Activated CD4-positive, alpha-beta memory T cell treated with anti-CD3 and anti-CD28 coated beads for 36 hours (primary cell): ENCODE measurements around the gene PLGRKT. TPM values are rescaled to one million over a fixed set of nuclear protein-coding genes. Genes with fewer than 3 reads are reported as not detected.
"Not testable (repeated sequence)": the region's sequence is repeated elsewhere in the genome, so short reads cannot be mapped to it uniquely, and the experiment has no call there.

ENCODE experiments used
- CTCF ChIA-PET: fragments of 350-600 bp; sonication (Branson Sonifier 250); formaldehyde crosslinking; loops from one replicate; lab custom pipeline; 2021; ENCODE audit warnings: antibody characterized with exemption, inconsistent platforms; lab: Charles Lee
- POLR2A ChIA-PET: fragments of 350-600 bp; sonication (Branson Sonifier 250); formaldehyde crosslinking; loops from one replicate; lab custom pipeline; 2021; ENCODE audit warnings: antibody characterized with exemption; lab: Charles Lee
- DNase-seq: peaks from one replicate; pipeline ENCODE4 v3.0.0-alpha.2; 2020
- H3K27ac Mint-ChIP-seq: one replicate; pipeline ENCODE4 v1.8.0; 2021; ENCODE audit warnings: mixed read lengths
- H3K27me3 Mint-ChIP-seq: one replicate; pipeline ENCODE4 v1.8.0; 2021; ENCODE audit warnings: mixed read lengths
- H3K36me3 Mint-ChIP-seq: one replicate; pipeline ENCODE4 v1.8.0; 2021; ENCODE audit warnings: mixed read lengths
- H3K4me1 Mint-ChIP-seq: one replicate; pipeline ENCODE4 v1.8.0; 2021; ENCODE audit warnings: low read depth, mixed read lengths
- H3K4me3 Mint-ChIP-seq: one replicate; pipeline ENCODE4 v1.8.0; 2021; ENCODE audit warnings: mild to moderate bottlenecking, mixed read lengths
- H3K9me3 Mint-ChIP-seq: one replicate; pipeline ENCODE4 v1.8.0; 2021; ENCODE audit warnings: mixed read lengths
- intact Hi-C: fragments of 100-400 bp; cut with micrococcal nuclease; formaldehyde crosslinking; loops from one replicate; pipeline ENCODE4 v1.15.1; 2023
- total RNA-seq, 2 experiments: library from RNA; stranded (reverse); gene quantifications; one replicate each; pipeline ENCODE4 v1.2.3, GENCODE V29; 2021

PLGRKT gene
- total RNA-seq, 2 experiments from 2014 or later = 52.9 to 59.4 TPM

DNA sequence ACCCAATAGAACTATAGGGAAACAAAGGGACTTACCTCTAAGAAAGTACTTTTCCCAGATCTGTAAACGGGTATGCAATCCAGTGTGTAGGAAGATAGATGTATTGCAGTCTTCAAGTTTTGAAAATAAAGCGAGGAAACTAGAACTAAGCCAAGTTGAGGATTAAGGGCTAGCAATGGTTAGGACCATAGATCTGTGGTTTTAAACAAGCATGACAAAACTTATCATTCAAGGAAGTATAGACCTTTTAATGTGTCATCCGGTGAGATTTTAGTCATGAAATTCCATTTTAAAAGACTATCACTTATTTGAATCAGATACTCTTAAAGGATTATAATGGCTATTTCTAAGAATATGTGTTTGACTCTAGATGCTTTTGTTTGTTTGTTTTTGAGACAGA, 33.1 kb upstream of the PLGRKT start:
- ChIA-PET POLR2A (no interaction called here), CTCF (interaction anchor here (1.2 kb wide), 1 partner anchor 119 kb away, joined by 4 read pairs; no protein-coding TSS in a partner anchor)
- Mint-ChIP-seq H3K4me1 (peaks cover 30% of the 10 kb centered on the region), H3K4me3 (no peak overlapping the region), H3K9me3 (peaks cover 8% of the 10 kb centered on the region), H3K27me3 (peaks cover 1% of the 10 kb centered on the region), H3K36me3 (peaks cover 47% of the 10 kb centered on the region), H3K27ac (peak overlapping the region; percentile 14)
- no peak for DNase-seq
- intact Hi-C loops = no loop called here

GRCh38 chr9:5470122-5470521, 32.4 kb upstream of the PLGRKT start:
- H3K4me3 Mint-ChIP-seq = no peak overlapping the region
- ChIA-PET CTCF (no interaction called here), POLR2A (no interaction called here)
- H3K36me3 Mint-ChIP-seq = peaks cover 49% of the 10 kb centered on the region
- H3K4me1 Mint-ChIP-seq = peaks cover 34% of the 10 kb centered on the region
- intact Hi-C loops = no loop called here
- no peak overlapping the region for H3K27ac Mint-ChIP-seq
- DNase-seq = no peak
- H3K27me3 Mint-ChIP-seq = peaks cover 1% of the 10 kb centered on the region
- H3K9me3 Mint-ChIP-seq = peaks cover 4% of the 10 kb centered on the region

DNA sequence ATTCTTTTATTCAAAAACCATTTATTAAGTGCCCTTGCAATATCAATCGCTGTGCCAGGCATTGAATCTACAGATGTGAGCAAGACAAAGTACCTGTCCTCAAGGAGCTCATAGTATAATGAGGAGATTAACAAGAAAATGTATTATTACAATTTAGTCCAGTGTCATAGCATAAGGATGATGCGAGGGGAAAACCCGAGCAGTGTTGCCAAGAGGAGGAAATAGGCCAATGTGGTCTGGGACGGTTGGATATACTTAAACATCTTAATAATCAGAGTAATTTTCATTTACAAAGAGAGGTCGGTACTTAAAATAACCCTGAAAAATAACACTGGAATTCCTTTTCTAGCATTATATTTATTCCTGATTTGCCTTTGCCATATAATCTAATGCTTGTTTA, 31.1 kb upstream of the PLGRKT start:
- no peak overlapping the region for H3K4me3 Mint-ChIP-seq
- peaks cover 32% of the 10 kb centered on the region for H3K4me1 Mint-ChIP-seq
- H3K9me3 Mint-ChIP-seq = no peaks in the 10 kb centered on the region
- intact Hi-C loops = loop anchor here (1.0 kb wide), 1 partner anchor 10 kb away; no protein-coding TSS in a partner anchor
- H3K36me3 Mint-ChIP-seq = peaks cover 54% of the 10 kb centered on the region
- CTCF ChIA-PET = no interaction called here
- POLR2A ChIA-PET = interaction anchor here (0.6 kb wide), 1 partner anchor 17 kb away, joined by 3 read pairs; no protein-coding TSS in a partner anchor
- H3K27me3 Mint-ChIP-seq = no peaks in the 10 kb centered on the region
- H3K27ac Mint-ChIP-seq = no peak overlapping the region
- no peak for DNase-seq

GRCh38 chr9:5466766-5467165, 29.0 kb upstream of the PLGRKT start:
- POLR2A ChIA-PET = no interaction called here
- H3K4me1 Mint-ChIP-seq = peaks cover 42% of the 10 kb centered on the region

DNA sequence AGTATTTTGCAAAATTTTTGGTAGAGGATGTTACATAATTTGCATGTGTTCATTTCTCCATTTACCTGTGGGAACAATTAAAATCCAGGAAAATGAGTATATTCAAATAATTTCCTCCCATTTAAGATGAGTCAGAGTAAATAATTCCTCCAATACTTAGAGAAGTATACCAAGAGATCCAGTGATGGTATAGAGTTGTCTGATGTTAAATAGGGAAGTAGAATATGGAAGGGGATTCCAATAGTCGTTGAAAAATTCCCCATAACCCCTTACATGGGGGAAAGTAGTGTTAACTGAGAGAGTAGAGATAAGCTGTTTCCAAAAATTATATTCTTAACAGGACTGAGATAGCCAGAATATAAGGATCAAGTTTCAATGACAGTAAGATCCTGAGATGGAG, 28.3 kb upstream of the PLGRKT start:
- H3K36me3 Mint-ChIP-seq = peaks cover 73% of the 10 kb centered on the region
- no peak overlapping the region for H3K4me3 Mint-ChIP-seq
- no peak for DNase-seq
- POLR2A ChIA-PET = no interaction called here
- H3K27ac Mint-ChIP-seq = no peak overlapping the region
- H3K9me3 Mint-ChIP-seq = no peaks in the 10 kb centered on the region
- intact Hi-C loops = no loop called here
- H3K27me3 Mint-ChIP-seq = no peaks in the 10 kb centered on the region
- CTCF ChIA-PET = interaction anchor here (1.0 to 1.6 kb wide), 2 partner anchors 134 to 142 kb away, joined by 3 read pairs; no protein-coding TSS in a partner anchor
- peaks cover 39% of the 10 kb centered on the region for H3K4me1 Mint-ChIP-seq

More at GRCh38 chr9:5466766-5467165, 29.0 kb upstream of the PLGRKT start:
- CTCF ChIA-PET = interaction anchor here (1.0 to 1.6 kb wide), 3 partner anchors 123 to 141 kb away, joined by 3 to 4 read pairs (median 3); no protein-coding TSS in a partner anchor
- DNase-seq = no peak
- Mint-ChIP-seq H3K4me3 (no peak overlapping the region), H3K9me3 (no peaks in the 10 kb centered on the region), H3K36me3 (peaks cover 69% of the 10 kb centered on the region), H3K27me3 (no peaks in the 10 kb centered on the region), H3K27ac (no peak overlapping the region)
- intact Hi-C loops = no loop called here

DNA sequence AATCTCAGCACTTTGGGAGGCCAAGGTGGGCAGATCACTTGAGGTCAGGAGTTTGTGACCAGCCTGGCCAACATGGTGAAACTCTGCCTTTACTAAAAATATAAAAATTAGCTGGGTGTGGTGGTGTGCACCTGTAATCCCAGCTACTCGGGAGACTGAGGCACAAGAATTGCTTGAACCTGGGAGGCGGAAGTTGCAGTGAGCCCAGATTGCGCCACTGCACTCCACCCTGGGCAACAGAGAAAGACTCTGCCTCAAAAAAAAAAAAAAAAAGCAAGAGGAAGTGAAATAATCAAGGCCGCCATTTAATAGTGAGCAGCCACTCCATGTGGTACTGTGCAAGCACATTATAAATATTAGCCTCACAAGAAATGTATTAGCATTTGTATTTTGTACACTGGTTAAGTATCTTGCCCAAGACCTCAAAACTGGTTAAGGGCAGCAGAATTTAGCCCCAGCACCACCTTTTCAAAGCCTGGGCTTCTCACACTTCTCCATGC, 27.2 kb upstream of the PLGRKT start:
- H3K9me3 Mint-ChIP-seq, H3K27me3 Mint-ChIP-seq, H3K4me3 Mint-ChIP-seq, CTCF ChIA-PET, intact Hi-C loops, H3K27ac Mint-ChIP-seq, DNase-seq: not testable (repeated sequence)
- POLR2A ChIA-PET = interaction anchor here (1.0 to 1.4 kb wide), 2 partner anchors 16 to 136 kb away, joined by 3 to 4 read pairs; no protein-coding TSS in a partner anchor
- Mint-ChIP-seq H3K4me1 (peaks cover 39% of the 10 kb centered on the region), H3K36me3 (peaks cover 79% of the 10 kb centered on the region)

DNA sequence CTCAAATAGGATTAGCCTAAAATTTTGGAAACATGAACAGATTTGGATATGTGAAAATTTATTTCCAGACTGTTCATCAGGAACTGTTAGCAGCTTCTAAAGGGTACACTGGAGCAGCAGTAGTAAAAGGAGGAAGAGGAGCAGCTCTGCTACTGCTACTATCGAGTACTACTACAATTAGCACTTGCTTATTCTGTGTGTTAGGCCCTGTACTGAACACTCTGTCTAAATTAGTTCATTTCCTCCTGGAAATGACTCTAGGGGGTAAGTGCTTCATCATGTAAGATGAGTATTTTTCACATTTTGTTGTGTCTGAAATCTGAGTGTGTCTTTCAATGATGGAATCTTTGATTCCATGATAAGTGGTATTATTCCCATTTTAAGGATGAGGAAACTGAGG, 22.4 kb upstream of the PLGRKT start:
- H3K27ac Mint-ChIP-seq = peak overlapping the region; percentile 87
- H3K4me1 Mint-ChIP-seq = peaks cover 67% of the 10 kb centered on the region
- peaks cover 81% of the 10 kb centered on the region for H3K36me3 Mint-ChIP-seq
- H3K4me3 Mint-ChIP-seq = peak overlapping the region; percentile 68
- H3K9me3 Mint-ChIP-seq = no peaks in the 10 kb centered on the region
- DNase-seq = no peak
- ChIA-PET CTCF (interaction anchor here (0.9 to 5.1 kb wide), 4 partner anchors 10 to 140 kb away, joined by 3 to 18 read pairs (median 12); partner anchors contain the start of gene CD274), POLR2A (interaction anchor here (1.0 to 2.6 kb wide), 6 partner anchors 22 to 123 kb away, joined by 3 to 9 read pairs (median 4); partner anchors contain the start of genes PDCD1LG2 and PLGRKT)
- no peaks in the 10 kb centered on the region for H3K27me3 Mint-ChIP-seq
- intact Hi-C loops = no loop called here

GRCh38 chr9:5459289-5459829, 21.6 kb upstream of the PLGRKT start:
- DNase-seq = peak; percentile 57
- Mint-ChIP-seq H3K27me3 (no peaks in the 10 kb centered on the region), H3K4me3 (peak overlapping the region; percentile 68), H3K36me3 (peaks cover 77% of the 10 kb centered on the region), H3K4me1 (peaks cover 73% of the 10 kb centered on the region), H3K27ac (peak overlapping the region; percentile 87), H3K9me3 (no peaks in the 10 kb centered on the region)
- ChIA-PET POLR2A (interaction anchor here (0.8 to 2.6 kb wide), 14 partner anchors 10 to 168 kb away, joined by 3 to 17 read pairs (median 4); partner anchors contain the start of genes CD274, PDCD1LG2 and PLGRKT), CTCF (interaction anchor here (0.6 to 5.1 kb wide), 5 partner anchors 9 to 771 kb away, joined by 3 to 18 read pairs (median 5); partner anchors contain the start of gene CD274)
- intact Hi-C loops = loop anchor here (1.0 to 10.0 kb wide), 10 partner anchors 8 to 955 kb away; partner anchors contain the start of genes PDCD1LG2, PLGRKT and UHRF2

DNA sequence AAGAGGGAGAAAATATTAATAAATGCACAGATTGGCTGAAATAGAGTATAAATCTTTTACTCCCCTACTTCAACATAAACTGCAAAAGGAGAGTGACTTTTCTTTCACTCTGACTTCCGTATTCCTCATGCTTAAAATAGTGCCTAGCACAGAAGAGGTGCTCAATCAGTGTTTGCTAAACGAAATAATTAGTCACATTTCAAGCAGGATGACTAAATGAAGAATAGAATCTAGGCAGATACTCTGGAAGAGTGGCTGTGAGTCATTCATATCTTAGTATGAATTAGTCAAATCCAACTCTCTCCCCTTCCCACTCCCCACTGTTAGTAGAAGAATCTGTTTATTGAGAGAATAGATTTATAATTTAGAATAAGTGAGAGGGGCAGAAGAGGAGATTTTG, 17.5 kb upstream of the PLGRKT start:
- intact Hi-C loops = loop anchor here (1.0 to 10.0 kb wide), 8 partner anchors 38 to 960 kb away; partner anchors contain the start of genes PDCD1LG2 and UHRF2
- Mint-ChIP-seq H3K4me1 (peaks cover 68% of the 10 kb centered on the region), H3K36me3 (peaks cover 63% of the 10 kb centered on the region), H3K4me3 (peak overlapping the region; percentile 59), H3K27me3 (no peaks in the 10 kb centered on the region), H3K27ac (peak overlapping the region; percentile 69), H3K9me3 (no peaks in the 10 kb centered on the region)
- POLR2A ChIA-PET = interaction anchor here (1.0 to 1.4 kb wide), 2 partner anchors 18 to 63 kb away, joined by 3 to 4 read pairs; partner anchors contain the start of gene PLGRKT
- CTCF ChIA-PET = interaction anchor here (1.6 kb wide), 1 partner anchor 134 kb away, joined by 5 read pairs; no protein-coding TSS in a partner anchor
- no peak for DNase-seq

DNA sequence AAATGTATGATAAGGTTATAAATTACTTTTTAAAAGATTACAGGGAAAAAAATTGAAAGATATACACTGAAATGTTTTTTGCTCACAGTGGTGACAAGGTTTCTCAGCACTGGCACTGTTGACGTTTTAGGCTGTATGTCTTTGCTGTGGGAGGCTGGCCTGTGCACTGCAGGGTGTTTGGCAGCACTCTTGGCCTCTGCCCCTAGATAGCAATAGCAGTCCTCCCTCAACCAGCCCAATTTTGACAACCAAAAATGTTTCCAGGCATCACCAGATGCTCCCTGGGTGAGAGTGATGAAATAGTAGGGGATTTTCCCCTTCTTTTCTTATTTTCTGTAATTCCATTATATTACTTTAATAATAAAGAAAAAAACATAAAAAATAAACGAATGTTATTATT, 15.9 kb upstream of the PLGRKT start:
- Mint-ChIP-seq H3K27me3 (no peaks in the 10 kb centered on the region), H3K27ac (peak overlapping the region; percentile 90), H3K36me3 (peaks cover 49% of the 10 kb centered on the region), H3K4me3 (peak overlapping the region; percentile 86), H3K4me1 (peaks cover 61% of the 10 kb centered on the region), H3K9me3 (no peaks in the 10 kb centered on the region)
- CTCF ChIA-PET = no interaction called here
- intact Hi-C loops = loop anchor here (5.0 to 10.0 kb wide), 4 partner anchors 309 to 961 kb away; partner anchors contain the start of genes ERMP1 and UHRF2
- POLR2A ChIA-PET = no interaction called here
- peak; percentile 59 for DNase-seq

GRCh38 chr9:5453004-5453403, 15.3 kb upstream of the PLGRKT start:
- ChIA-PET CTCF (no interaction called here), POLR2A (no interaction called here)
- Mint-ChIP-seq H3K27me3 (no peaks in the 10 kb centered on the region), H3K4me1 (peaks cover 61% of the 10 kb centered on the region), H3K27ac (peak overlapping the region; percentile 90), H3K36me3 (peaks cover 42% of the 10 kb centered on the region), H3K4me3 (peak overlapping the region; percentile 86), H3K9me3 (no peaks in the 10 kb centered on the region)
- no peak for DNase-seq
- intact Hi-C loops = loop anchor here (5.0 to 10.0 kb wide), 4 partner anchors 309 to 962 kb away; partner anchors contain the start of genes ERMP1 and UHRF2

DNA sequence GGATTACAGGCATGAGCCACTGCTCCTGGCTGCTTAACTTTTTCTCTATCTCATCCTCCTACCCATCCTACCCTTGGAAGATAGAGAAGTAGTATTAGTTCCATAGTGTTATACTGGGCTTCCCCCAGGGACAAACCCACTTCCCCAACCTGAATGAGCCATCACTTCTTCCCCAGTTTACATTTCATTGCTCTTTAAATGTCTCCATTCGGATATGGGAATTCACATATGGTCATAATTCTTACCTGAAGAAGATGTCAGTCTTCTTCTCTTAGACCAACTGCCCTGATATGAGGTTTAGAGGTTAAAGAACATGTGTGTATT, 14.5 kb upstream of the PLGRKT start:
- ChIA-PET POLR2A (interaction anchor here (0.6 kb wide), 1 partner anchor 16 kb away, joined by 3 read pairs; no protein-coding TSS in a partner anchor), CTCF (no interaction called here)
- Mint-ChIP-seq H3K9me3 (no peaks in the 10 kb centered on the region), H3K27me3 (no peaks in the 10 kb centered on the region), H3K4me3 (peak overlapping the region; percentile 86), H3K27ac (peak overlapping the region; percentile 90), H3K36me3 (peaks cover 35% of the 10 kb centered on the region), H3K4me1 (peaks cover 61% of the 10 kb centered on the region)
- intact Hi-C loops = loop anchor here (5.0 to 10.0 kb wide), 4 partner anchors 310 to 963 kb away; partner anchors contain the start of genes ERMP1 and UHRF2
- DNase-seq = no peak
